DOHH2 (cell line): Measurements from ENCODE around the gene DCP1A.

Source experiments
- CTCF ChIP-seq: fragments of 200-600 bp; sonication (generic); IDR thresholded peaks from one replicate; pipeline ENCODE4 v1.5.1; 2014; ENCODE audit warnings: antibody characterized with exemption, mild to moderate bottlenecking, low read depth, low read length; ENCODE audit not compliant: poor library complexity, severe bottlenecking
- EZH2phosphoT487 ChIP-seq: fragments of 200-600 bp; sonication (generic); IDR thresholded peaks from 2 replicates; pipeline ENCODE4 v1.6.1; 2017; ENCODE audit warnings: borderline replicate concordance, mild to moderate bottlenecking, antibody characterized with exemption, low read length, moderate library complexity, mixed read lengths

- TF ChIP-seq CTCF (no peak), EZH2phosphoT487 (no peak)
Measured at GRCh38 chr3:53346514-53346913, 829 bp downstream of the DCP1A start.
